Uterus (tissue), 4 donors: ENCODE data around the gene LAMA1. TPM values are rescaled to one million over a fixed set of nuclear protein-coding genes. Genes with fewer than 3 reads are reported as not detected.

Experiments
- DNase-seq, 2 donors: peaks; one replicate each; pipeline ENCODE4 v3.0.0-alpha.2; 2019 to 2020
- H3K27ac ChIP-seq, 2 donors: fragments of 200-600 bp; sonication (generic); 1 replicate in 1 of 2; 2 replicates in 1 of 2; pipeline ENCODE4 v1.5.1; 2016 to 2018
- H3K27me3 ChIP-seq, 2 donors: fragments of 200-600 bp; sonication (generic); one replicate each; pipeline ENCODE4 v1.5.1; 2018 to 2019; ENCODE audit warnings: control low read depth in 1 of 2
- H3K36me3 ChIP-seq, 2 donors: fragments of 200-600 bp; sonication (generic); one replicate each; pipeline ENCODE4 v1.5.1; 2019; ENCODE audit warnings: control low read depth in 1 of 2
- H3K4me1 ChIP-seq, 2 donors: fragments of 200-600 bp; sonication (generic); one replicate each; pipeline ENCODE4 v1.5.1; 2018 to 2019; ENCODE audit warnings: control low read depth in 1 of 2
- H3K4me3 ChIP-seq, 2 donors: fragments of 200-600 bp; sonication (generic); 1 replicate in 1 of 2; 2 replicates in 1 of 2; pipeline ENCODE4 v1.5.1; 2018 to 2019; ENCODE audit warnings: mild to moderate bottlenecking in 1 of 2
- H3K9me3 ChIP-seq, 2 donors: fragments of 200-600 bp; sonication (generic); one replicate each; pipeline ENCODE4 v1.5.1; 2019; ENCODE audit warnings: control low read depth in 1 of 2
- POLR2A ChIP-seq, 2 donors: fragments of 450-650 bp; IDR thresholded peaks; one replicate each; pipeline ENCODE4 v1.6.1; 2016; ENCODE audit warnings: antibody characterized with exemption in 2 of 2, mild to moderate bottlenecking in 1 of 2, moderate library complexity in 1 of 2
- intact Hi-C: fragments of 100-400 bp; cut with DNase I; formaldehyde crosslinking; loops from one replicate; pipeline ENCODE4 v1.15.1; 2023; ENCODE audit warnings: low total_unique reads
- total RNA-seq, 4 donors: library from RNA; depleted of rRNA in 3 of 4; stranded (reverse); fragments of >200 nt in 3 of 4; gene quantifications; one replicate each; pipeline versions ENCODE4 v1.1.0 to v1.2.4, GENCODE V29; 2014 to 2023
- TF ChIP-seq, protein P1 (sequence below), 4 experiments: fragments of 200-600 bp in 2 of 4; fragments of 450-650 bp in 2 of 4; sonication (generic) in 2 of 4; IDR thresholded peaks; one replicate each; pipeline ENCODE4 v1.5.1; 2016 to 2019; ENCODE audit warnings: antibody characterized with exemption in 4 of 4, mild to moderate bottlenecking in 2 of 4, moderate library complexity in 1 of 4
- donor health status: DM: yes; HTN: yes; CAD: no.

The LAMA1 gene
- total RNA-seq, 4 donors from 2014 or later, result 0.88 to 13.5 (median 2.1) TPM

DNA sequence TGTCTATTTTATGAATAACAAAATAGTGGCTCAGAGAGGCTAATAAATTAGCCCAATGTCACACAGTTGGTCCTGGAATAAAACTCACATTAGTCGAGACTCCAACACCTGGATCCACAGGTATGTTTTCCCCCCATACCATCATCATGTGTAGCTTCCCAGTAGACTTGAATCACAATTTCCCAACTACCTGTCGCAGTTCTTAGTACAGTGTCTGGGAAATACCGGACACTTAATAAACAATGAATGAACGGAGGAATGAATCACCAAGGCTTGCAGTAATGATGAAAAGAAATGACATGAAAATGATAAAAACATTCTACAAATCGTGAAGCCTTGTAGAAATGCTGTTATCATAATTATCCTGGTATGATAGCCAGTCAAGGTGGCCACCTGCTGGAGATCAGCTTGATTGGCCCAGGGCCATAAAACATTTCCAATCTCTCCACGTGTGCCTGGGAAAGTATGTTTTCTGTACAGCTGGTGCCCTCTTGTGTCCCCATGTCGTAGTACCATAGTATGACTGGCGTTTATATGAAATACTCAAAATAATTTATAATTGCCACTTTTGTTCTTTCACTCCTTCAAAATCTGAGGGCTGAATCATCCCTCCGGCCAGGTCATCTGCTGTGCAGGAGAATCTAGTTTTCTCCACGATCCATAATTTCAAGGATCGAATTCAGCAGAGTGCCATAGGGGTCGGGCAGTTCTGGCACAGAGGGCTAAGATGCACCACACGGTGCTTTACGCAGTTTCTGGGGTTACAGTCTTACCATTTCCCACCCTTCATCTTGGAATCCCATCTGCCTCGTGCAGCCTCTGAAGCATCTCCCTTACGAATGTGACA is 95.4 kb downstream of the LAMA1 start:
- no peak for DNase-seq
- intact Hi-C loops, result no loop called here
- Histone ChIP-seq H3K27me3 (no peaks in the 10 kb centered on the region), H3K27ac (no peak overlapping the region), H3K4me3 (no peak overlapping the region), H3K4me1 (no peaks in the 10 kb centered on the region), H3K36me3 (no peaks in the 10 kb centered on the region), H3K9me3 (no peaks in the 10 kb centered on the region)
- TF ChIP-seq, protein P1, sequence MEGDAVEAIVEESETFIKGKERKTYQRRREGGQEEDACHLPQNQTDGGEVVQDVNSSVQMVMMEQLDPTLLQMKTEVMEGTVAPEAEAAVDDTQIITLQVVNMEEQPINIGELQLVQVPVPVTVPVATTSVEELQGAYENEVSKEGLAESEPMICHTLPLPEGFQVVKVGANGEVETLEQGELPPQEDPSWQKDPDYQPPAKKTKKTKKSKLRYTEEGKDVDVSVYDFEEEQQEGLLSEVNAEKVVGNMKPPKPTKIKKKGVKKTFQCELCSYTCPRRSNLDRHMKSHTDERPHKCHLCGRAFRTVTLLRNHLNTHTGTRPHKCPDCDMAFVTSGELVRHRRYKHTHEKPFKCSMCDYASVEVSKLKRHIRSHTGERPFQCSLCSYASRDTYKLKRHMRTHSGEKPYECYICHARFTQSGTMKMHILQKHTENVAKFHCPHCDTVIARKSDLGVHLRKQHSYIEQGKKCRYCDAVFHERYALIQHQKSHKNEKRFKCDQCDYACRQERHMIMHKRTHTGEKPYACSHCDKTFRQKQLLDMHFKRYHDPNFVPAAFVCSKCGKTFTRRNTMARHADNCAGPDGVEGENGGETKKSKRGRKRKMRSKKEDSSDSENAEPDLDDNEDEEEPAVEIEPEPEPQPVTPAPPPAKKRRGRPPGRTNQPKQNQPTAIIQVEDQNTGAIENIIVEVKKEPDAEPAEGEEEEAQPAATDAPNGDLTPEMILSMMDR (IDR thresholded peaks at IDR 0.05), result no peak
- no peak for TF ChIP-seq POLR2A (IDR thresholded peaks at IDR 0.05)

DNA sequence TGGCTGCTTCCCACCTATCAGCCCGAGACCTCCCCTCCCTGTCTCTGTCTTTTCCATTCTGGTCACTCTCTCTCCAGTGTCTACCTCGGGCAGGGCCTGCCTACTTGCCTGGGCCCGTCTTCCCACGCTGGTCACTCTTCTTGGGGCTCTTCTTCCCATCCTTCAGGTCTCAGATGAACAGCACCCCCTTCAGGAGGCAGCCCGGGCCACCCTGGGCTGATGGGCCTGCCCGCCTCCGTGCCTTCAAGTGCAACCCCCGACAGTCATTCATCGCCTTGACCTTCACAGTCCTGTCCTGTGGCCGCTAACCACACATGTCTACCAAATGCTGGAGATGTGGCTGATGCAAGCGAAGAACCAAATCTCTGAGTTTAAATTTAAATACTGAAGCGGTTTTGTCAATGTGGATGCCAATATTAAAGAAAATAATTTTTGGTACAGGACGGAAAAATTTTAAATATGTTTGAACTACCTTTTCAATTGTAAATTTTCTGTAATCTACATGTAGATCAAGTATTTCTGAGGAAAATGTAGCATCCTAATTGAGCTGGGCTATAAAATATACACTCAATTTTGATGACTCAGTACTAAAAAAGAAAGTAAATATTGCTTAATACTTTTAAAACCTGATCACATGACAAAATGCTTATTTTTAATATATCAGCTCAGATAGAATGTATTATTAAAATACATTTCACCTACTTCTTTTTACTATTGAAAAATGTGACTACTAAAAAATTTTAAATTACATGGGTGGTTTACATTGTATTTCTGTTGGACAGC is 96.4 kb downstream of the LAMA1 start:
- Histone ChIP-seq H3K4me1 (no peaks in the 10 kb centered on the region), H3K4me3 (no peak overlapping the region), H3K27ac (no peak overlapping the region), H3K27me3 (no peaks in the 10 kb centered on the region), H3K9me3 (no peaks in the 10 kb centered on the region), H3K36me3 (no peaks in the 10 kb centered on the region)
- no peak for DNase-seq
- no peak for TF ChIP-seq POLR2A (IDR thresholded peaks at IDR 0.05)
- TF ChIP-seq, protein P1 (IDR thresholded peaks at IDR 0.05), result no peak
- intact Hi-C loops, result no loop called here

DNA sequence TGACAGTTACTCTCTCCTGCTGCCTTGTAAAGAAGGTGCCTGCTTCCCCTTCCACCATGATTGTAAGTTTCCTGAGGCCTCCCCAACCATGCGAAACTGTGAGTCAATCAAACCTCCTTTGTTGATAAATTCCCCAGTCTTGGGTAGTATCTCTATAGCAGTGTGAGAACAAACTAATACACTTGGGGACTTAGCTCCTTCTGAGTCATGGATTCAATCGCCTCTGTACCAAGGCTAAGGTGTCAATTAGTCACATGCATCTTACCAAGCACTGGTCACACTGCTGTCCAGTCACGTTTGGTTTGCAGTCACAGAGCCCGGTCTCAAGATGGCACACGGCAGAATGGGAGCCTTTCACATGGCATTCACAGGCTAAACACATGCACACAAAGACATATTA is 100.6 kb downstream of the LAMA1 start:
- Histone ChIP-seq H3K36me3 (no peaks in the 10 kb centered on the region), H3K4me1 (no peaks in the 10 kb centered on the region), H3K9me3 (no peaks in the 10 kb centered on the region), H3K27ac (no peak overlapping the region), H3K4me3 (no peak overlapping the region), H3K27me3 (no peaks in the 10 kb centered on the region)
- intact Hi-C loops, result no loop called here
- DNase-seq, result no peak
- TF ChIP-seq, protein P1 (IDR thresholded peaks at IDR 0.05), result no peak
- TF ChIP-seq POLR2A (IDR thresholded peaks at IDR 0.05), result no peak

DNA sequence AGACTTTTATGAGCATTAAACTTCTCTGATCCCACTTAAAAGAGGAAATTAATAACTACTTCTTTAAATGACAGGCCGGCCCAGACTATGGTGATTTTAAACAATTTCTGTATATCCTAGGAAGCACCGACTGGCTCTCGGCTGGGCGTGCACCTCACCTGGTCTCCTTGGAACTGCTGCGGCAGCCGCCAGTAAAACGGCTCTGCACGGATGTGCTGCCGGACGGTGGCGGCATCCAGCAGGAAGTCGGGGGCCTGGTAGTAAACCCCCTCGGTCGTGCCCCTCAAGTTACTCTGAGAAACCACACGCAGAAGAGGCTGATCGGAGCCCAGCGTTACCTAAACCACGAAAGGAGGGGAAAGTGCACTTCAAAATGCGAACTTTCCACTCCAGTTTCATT is 106.5 kb downstream of the LAMA1 start:
- Histone ChIP-seq H3K9me3 (no peaks in the 10 kb centered on the region), H3K27me3 (no peaks in the 10 kb centered on the region), H3K4me1 (no peaks in the 10 kb centered on the region), H3K27ac (no peak overlapping the region), H3K4me3 (no peak overlapping the region), H3K36me3 (no peaks in the 10 kb centered on the region)
- DNase-seq, result no peak
- no peak for TF ChIP-seq POLR2A (IDR thresholded peaks at IDR 0.05)
- TF ChIP-seq, protein P1 (IDR thresholded peaks at IDR 0.05), result no peak
- intact Hi-C loops, result no loop called here

DNA sequence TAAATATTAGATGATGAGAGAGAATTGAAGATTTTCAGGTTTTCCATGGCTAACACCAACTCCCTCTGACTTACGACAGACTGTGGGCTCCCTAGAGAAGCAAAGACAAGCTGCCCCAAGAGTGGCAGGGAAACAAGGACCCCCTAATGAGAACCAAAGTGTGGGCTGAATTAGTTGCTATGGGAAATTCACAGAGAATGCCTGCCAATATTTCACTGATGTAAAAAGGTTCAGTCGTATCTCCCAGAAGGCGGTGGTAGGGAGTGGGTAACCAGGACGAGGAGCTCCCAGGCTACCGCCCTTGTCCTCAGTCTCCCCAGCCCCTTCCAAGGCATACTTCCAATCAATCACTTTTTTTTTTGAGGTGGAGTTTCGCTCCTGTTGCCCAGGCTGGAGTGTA is 113.6 kb downstream of the LAMA1 start:
- H3K27me3 ChIP-seq, result no peaks in the 10 kb centered on the region
- no peaks in the 10 kb centered on the region for H3K36me3 ChIP-seq
- intact Hi-C loops, result no loop called here
- no peak overlapping the region for H3K4me3 ChIP-seq
- TF ChIP-seq, protein P1 (IDR thresholded peaks at IDR 0.05), result no peak
- TF ChIP-seq POLR2A (IDR thresholded peaks at IDR 0.05), result no peak
- DNase-seq, result no peak
- H3K4me1 ChIP-seq, result no peaks in the 10 kb centered on the region
- H3K27ac ChIP-seq, result no peak overlapping the region
- H3K9me3 ChIP-seq, result no peaks in the 10 kb centered on the region
